H9 (cell line): ENCODE measurements around the gene B4GALT6. TPM values are rescaled to one million over a fixed set of nuclear protein-coding genes. Genes with fewer than 3 reads are reported as not detected.

Source experiments
- DNase-seq: peaks from one replicate; pipeline ENCODE4 v3.0.0-alpha.2; 2017
- H2AFZ ChIP-seq: one replicate; pipeline ENCODE4 v1.6.1; 2013; ENCODE audit warnings: mild to moderate bottlenecking, low read length, control low read depth, moderate library complexity
- H2AK5ac ChIP-seq: 2 replicates; pipeline ENCODE4 v1.6.1; 2013; ENCODE audit warnings: low read length, control low read depth, mixed read lengths; ENCODE audit not compliant: insufficient read length
- H2BK120ac ChIP-seq: one replicate; pipeline ENCODE4 v1.6.1; 2013; ENCODE audit warnings: low read depth, mild to moderate bottlenecking, low read length, control low read depth, inconsistent platforms; ENCODE audit not compliant: poor library complexity, severe bottlenecking
- H2BK12ac ChIP-seq: 2 replicates; pipeline ENCODE4 v1.6.1; 2013; ENCODE audit warnings: low read length, control low read depth, mixed read lengths, low read depth; ENCODE audit not compliant: insufficient read length
- H2BK15ac ChIP-seq: 2 replicates; pipeline ENCODE4 v1.6.1; 2013; ENCODE audit warnings: low read depth, low read length, control low read depth
- H2BK20ac ChIP-seq: one replicate; pipeline ENCODE4 v1.6.1; 2013; ENCODE audit warnings: low read depth, mild to moderate bottlenecking, low read length, control low read depth, inconsistent platforms; ENCODE audit not compliant: poor library complexity, severe bottlenecking
- H2BK5ac ChIP-seq: 2 replicates; pipeline ENCODE4 v1.6.1; 2013; ENCODE audit warnings: low read length, control low read depth, mixed read lengths; ENCODE audit not compliant: insufficient read length
- H3K14ac ChIP-seq: 2 replicates; pipeline ENCODE4 v1.6.1; 2013; ENCODE audit warnings: low read length, control low read depth; ENCODE audit not compliant: insufficient read depth
- H3K18ac ChIP-seq: 2 replicates; pipeline ENCODE4 v1.6.1; 2013; ENCODE audit warnings: low read depth, mild to moderate bottlenecking, mixed read lengths, low read length, control low read depth; ENCODE audit not compliant: insufficient read length
- H3K23ac ChIP-seq: 2 replicates; pipeline ENCODE4 v1.6.1; 2013; ENCODE audit warnings: low read length, control low read depth, mixed read lengths, low read depth; ENCODE audit not compliant: insufficient read length
- H3K23me2 ChIP-seq: 2 replicates; pipeline ENCODE4 v1.6.1; 2013; ENCODE audit warnings: low read depth, mild to moderate bottlenecking, mixed read lengths, low read length, control low read depth; ENCODE audit not compliant: insufficient read length, poor library complexity, severe bottlenecking
- H3K27ac ChIP-seq: 2 replicates; pipeline ENCODE4 v1.5.1; 2013; ENCODE audit warnings: low read length, control low read depth, mixed read lengths, low read depth; ENCODE audit not compliant: insufficient read length
- H3K27me3 ChIP-seq: 2 replicates; pipeline ENCODE4 v1.6.1; 2013; ENCODE audit warnings: low read length, control low read depth, inconsistent platforms; ENCODE audit not compliant: insufficient read depth
- H3K4ac ChIP-seq: 2 replicates; pipeline ENCODE4 v1.6.1; 2013; ENCODE audit warnings: low read depth, mild to moderate bottlenecking, control low read depth, inconsistent platforms, low read length, moderate library complexity
- H3K4me1 ChIP-seq: 2 replicates; pipeline ENCODE4 v1.6.1; 2013; ENCODE audit warnings: low read length, control low read depth, inconsistent platforms; ENCODE audit not compliant: insufficient read depth
- H3K4me2 ChIP-seq: 2 replicates; pipeline ENCODE4 v1.6.1; 2013; ENCODE audit warnings: low read length, control low read depth, mixed read lengths; ENCODE audit not compliant: insufficient read length, insufficient read depth
- H3K56ac ChIP-seq: 2 replicates; pipeline ENCODE4 v1.6.1; 2013; ENCODE audit warnings: low read depth, mild to moderate bottlenecking, mixed read lengths, low read length, control low read depth; ENCODE audit not compliant: insufficient read length
- H3K79me1 ChIP-seq: 2 replicates; pipeline ENCODE4 v1.6.1; 2013; ENCODE audit warnings: low read depth, mild to moderate bottlenecking, moderate library complexity, low read length, control low read depth, inconsistent platforms; ENCODE audit not compliant: insufficient read depth, poor library complexity, severe bottlenecking
- H3K79me2 ChIP-seq: 2 replicates; pipeline ENCODE4 v1.6.1; 2013; ENCODE audit warnings: low read length, control low read depth, inconsistent platforms; ENCODE audit not compliant: insufficient read depth
- H3K9ac ChIP-seq: 2 replicates; pipeline ENCODE4 v1.6.1; 2013; ENCODE audit warnings: low read length, control low read depth, mixed read lengths; ENCODE audit not compliant: insufficient read length; ENCODE audit errors: extremely low read depth
- H3K9me3 ChIP-seq: one replicate; pipeline ENCODE4 v1.6.1; 2013; ENCODE audit warnings: low read depth, low read length, inconsistent platforms; ENCODE audit not compliant: control insufficient read depth
- H3T11ph ChIP-seq: one replicate; pipeline ENCODE4 v1.6.1; 2013; ENCODE audit warnings: mild to moderate bottlenecking, low read length, control low read depth, inconsistent platforms
- H4K20me1 ChIP-seq: one replicate; pipeline ENCODE4 v1.6.1; 2013; ENCODE audit not compliant: control insufficient read depth, insufficient read length, insufficient read depth
- H4K5ac ChIP-seq: 2 replicates; pipeline ENCODE4 v1.6.1; 2013; ENCODE audit warnings: low read depth, mild to moderate bottlenecking, mixed read lengths, low read length, control low read depth; ENCODE audit not compliant: insufficient read length
- H4K8ac ChIP-seq: replicated peaks from 2 replicates; pipeline ENCODE4 v1.6.1; 2013; ENCODE audit warnings: low read length, control low read depth, mixed read lengths, low read depth; ENCODE audit not compliant: insufficient read length
- H4K91ac ChIP-seq: 2 replicates; pipeline ENCODE4 v1.6.1; 2013; ENCODE audit warnings: low read depth, mild to moderate bottlenecking, moderate library complexity, mixed read lengths, low read length, control low read depth; ENCODE audit not compliant: insufficient read length
- H3K27ac Mint-ChIP-seq, 3 experiments: 2 replicates in 2 of 3; 3 replicates in 1 of 3; pipeline ENCODE4 v1.8.0; 2020 to 2021; ENCODE audit warnings: mixed read lengths in 3 of 3, mild to moderate bottlenecking in 1 of 3, moderate library complexity in 1 of 3
- H3K27me3 Mint-ChIP-seq: 2 replicates; pipeline ENCODE4 v1.8.0; 2021; ENCODE audit warnings: low read depth, mild to moderate bottlenecking, moderate library complexity, mixed read lengths
- H3K36me3 Mint-ChIP-seq, 3 experiments: 2 replicates in 2 of 3; 3 replicates in 1 of 3; pipeline ENCODE4 v1.8.0; 2020 to 2021; ENCODE audit warnings: low read depth in 3 of 3, mixed read lengths in 3 of 3; ENCODE audit not compliant: insufficient read depth in 1 of 3
- H3K4me1 Mint-ChIP-seq, 2 experiments: 2 replicates each; pipeline ENCODE4 v1.8.0; 2020; ENCODE audit warnings: mixed read lengths in 2 of 2
- H3K4me3 Mint-ChIP-seq, 2 experiments: 2 replicates in 1 of 2; 3 replicates in 1 of 2; pipeline ENCODE4 v1.8.0; 2020 to 2021; ENCODE audit warnings: mild to moderate bottlenecking in 2 of 2, mixed read lengths in 2 of 2, moderate library complexity in 1 of 2
- H3K9me3 Mint-ChIP-seq, 2 experiments: 2 replicates in 1 of 2; 3 replicates in 1 of 2; pipeline ENCODE4 v1.8.0; 2020; ENCODE audit warnings: mild to moderate bottlenecking in 2 of 2, mixed read lengths in 2 of 2, moderate library complexity in 1 of 2
- CTCF ChIP-seq: fragments of 200-600 bp; sonication (generic); conservative IDR thresholded peaks from 3 replicates; pipeline ENCODE4 v1.8.0; 2021; ENCODE audit warnings: antibody characterized with exemption, mild to moderate bottlenecking
- WGBS: extraction: QIAGEN DNeasy Blood & Tissue Kit; methylation state at CpG from one replicate; pipeline ENCODE4 v1.1.7; 2013; ENCODE audit warnings: missing lambda C conversion rate, low lambda C conversion rate, mixed read lengths; ENCODE audit not compliant: insufficient read length; ENCODE audit errors: extremely low coverage; 5-methylcytosine and 5-hydroxymethylcytosine counted together
- total RNA-seq: library from RNA; stranded (reverse); gene quantifications from 2 replicates; pipeline ENCODE4 v1.2.1, GENCODE V29; 2021

Gene B4GALT6
- total RNA-seq, 1 experiment from 2014 or later = 34.1 TPM

GRCh38 chr18:31618801-31619200, 65.6 kb downstream of the B4GALT6 start:
- Mint-ChIP-seq H3K27ac (no peak overlapping the region), H3K27me3 (no peaks in the 10 kb centered on the region), H3K9me3 (no peaks in the 10 kb centered on the region), H3K4me3 (no peak overlapping the region), H3K4me1 (peaks cover 8% of the 10 kb centered on the region in 2 experiments), H3K36me3 (no peaks in the 10 kb centered on the region; a peak in 1 of 7 replicates)
- no peaks in the 10 kb centered on the region for H3K4me1 ChIP-seq
- no peak overlapping the region for H3K23ac ChIP-seq
- H2BK20ac ChIP-seq = no peak overlapping the region
- H2BK12ac ChIP-seq = no peak overlapping the region
- no peak for DNase-seq
- H2AK5ac ChIP-seq = no peak overlapping the region
- no peak overlapping the region for H3K56ac ChIP-seq
- H2BK5ac ChIP-seq = no peak overlapping the region
- H2BK120ac ChIP-seq = no peak overlapping the region
- WGBS = no CpG with 5 or more reads among the region's 5 CpGs
- no peak overlapping the region for H3K14ac ChIP-seq
- H3K4me2 ChIP-seq = no peak overlapping the region
- H2AFZ ChIP-seq = no peak overlapping the region
- no peak overlapping the region for H2BK15ac ChIP-seq
- H3K18ac ChIP-seq = no peak overlapping the region
- H4K20me1 ChIP-seq = no peaks in the 10 kb centered on the region
- H4K5ac ChIP-seq = no peak overlapping the region
- H3K27me3 ChIP-seq = no peaks in the 10 kb centered on the region
- no peaks in the 10 kb centered on the region for H3K9me3 ChIP-seq
- H3K4ac ChIP-seq = no peak overlapping the region
- no peaks in the 10 kb centered on the region for H3K79me2 ChIP-seq
- H3K9ac ChIP-seq = no peak overlapping the region
- no peak overlapping the region for H4K91ac ChIP-seq
- H3K27ac ChIP-seq = no peak overlapping the region
- H3K79me1 ChIP-seq = no peaks in the 10 kb centered on the region
- no peak overlapping the region for H3T11ph ChIP-seq
- no peak overlapping the region for H4K8ac ChIP-seq
- no peak for TF ChIP-seq CTCF
- no peaks in the 10 kb centered on the region for H3K23me2 ChIP-seq
